Hematopoietic multipotent progenitor cell treated with erythropoietin and hydrocortisone succinate and interleukin-3 and kit ligand, for 17 days (in vitro differentiated cells): ENCODE measurements around the gene NKPD1.
"Not testable (repeated sequence)": the region's sequence is repeated elsewhere in the genome, so short reads cannot be mapped to it uniquely, and the experiment has no call there.

Experiments used
- DNase-seq: peaks from one replicate; pipeline ENCODE4 v3.0.0-alpha.2; 2015; ENCODE audit warnings: low spot score

The NKPD1 gene

GRCh38 chr19:45139286-45140143 is 21.3 kb downstream of the NKPD1 start:
- DNase-seq, result no peak

- DNase-seq, result no peak
Observed at GRCh38 chr19:45138303-45138751, 22.5 kb downstream of the NKPD1 start.

DNA sequence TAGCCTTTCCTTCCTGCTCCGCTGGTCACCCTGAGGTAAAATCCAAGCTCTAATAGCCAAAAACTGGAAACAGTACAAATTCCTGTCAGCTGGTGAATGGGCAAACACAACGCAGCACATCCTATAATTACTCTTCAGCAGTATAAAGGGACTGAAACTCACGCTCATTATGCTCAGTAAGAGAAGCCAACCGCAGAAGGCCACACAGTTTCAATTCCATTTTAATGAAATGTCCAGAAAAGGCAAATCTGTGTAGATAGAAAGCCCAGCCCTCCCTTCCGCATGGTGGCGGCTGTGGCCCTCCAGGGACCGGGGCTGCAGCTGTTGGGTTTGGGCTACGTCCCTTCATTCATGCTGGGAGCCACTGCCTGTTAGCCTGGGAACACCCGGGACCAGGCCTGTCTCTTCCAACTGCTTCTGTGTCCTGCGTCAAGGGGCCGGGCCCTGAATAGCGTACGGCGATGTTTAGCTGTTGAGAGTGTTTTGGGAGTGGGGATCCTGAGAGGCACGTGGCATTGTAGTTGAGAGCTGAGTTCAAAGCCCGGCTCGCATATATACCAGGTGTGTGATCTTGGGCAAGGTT is 23.5 kb downstream of the NKPD1 start:
- no peak for DNase-seq

DNA sequence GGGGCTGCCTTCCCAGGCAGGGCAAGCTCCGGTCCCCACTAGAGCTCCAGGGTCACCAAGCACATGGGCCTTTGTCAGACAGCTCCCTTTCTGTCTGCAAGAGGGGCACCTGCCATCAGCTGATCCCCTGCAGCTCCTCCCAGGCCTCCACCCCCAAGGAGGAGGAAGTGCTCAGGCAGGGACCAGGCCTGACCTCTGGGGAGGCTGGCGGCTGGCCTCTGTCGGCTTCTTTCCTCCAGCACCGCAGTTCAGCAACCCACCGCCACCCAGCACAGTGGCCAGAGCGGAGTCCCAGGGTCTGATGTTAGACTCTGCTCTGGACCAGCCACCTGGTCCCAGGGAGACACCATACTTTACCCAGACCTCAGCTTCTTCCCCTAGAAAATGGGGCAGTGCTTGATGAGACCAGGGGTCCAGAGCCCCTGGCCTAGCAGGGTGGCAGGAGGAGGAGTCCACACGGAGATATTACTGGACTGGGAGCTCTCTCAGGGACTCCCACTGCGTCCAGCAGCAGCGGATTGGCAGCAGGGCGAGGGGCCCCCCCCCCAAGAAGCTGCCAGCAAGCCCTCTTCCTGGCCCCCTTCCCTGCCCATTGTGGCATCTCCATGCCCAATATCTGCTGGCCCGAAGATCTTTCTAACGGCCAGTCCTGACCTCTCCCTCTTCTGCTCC is 24.1 kb downstream of the NKPD1 start:
- DNase-seq, result no peak

GRCh38 chr19:45135176-45135885 is 25.5 kb downstream of the NKPD1 start:
- DNase-seq, result no peak

DNA sequence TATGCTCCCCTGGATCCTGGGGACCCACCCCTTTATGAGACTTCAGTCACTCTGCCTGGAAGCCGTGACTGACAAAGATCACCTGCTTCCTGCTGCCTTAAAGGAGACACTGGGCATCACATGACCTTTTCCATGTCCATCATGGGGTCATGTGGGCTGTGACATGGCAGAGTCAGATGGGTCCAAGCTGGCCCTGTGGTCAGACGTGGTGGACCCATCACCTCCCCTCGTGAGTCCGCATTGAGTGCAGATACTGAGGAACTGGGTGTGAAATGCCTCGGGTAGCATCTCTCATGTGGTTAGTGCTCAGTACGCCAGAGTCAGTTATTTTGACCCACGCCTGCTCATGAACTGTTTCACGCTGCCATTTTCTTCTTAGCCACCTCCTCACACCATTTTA is 27.1 kb downstream of the NKPD1 start:
- DNase-seq, result no peak

DNA sequence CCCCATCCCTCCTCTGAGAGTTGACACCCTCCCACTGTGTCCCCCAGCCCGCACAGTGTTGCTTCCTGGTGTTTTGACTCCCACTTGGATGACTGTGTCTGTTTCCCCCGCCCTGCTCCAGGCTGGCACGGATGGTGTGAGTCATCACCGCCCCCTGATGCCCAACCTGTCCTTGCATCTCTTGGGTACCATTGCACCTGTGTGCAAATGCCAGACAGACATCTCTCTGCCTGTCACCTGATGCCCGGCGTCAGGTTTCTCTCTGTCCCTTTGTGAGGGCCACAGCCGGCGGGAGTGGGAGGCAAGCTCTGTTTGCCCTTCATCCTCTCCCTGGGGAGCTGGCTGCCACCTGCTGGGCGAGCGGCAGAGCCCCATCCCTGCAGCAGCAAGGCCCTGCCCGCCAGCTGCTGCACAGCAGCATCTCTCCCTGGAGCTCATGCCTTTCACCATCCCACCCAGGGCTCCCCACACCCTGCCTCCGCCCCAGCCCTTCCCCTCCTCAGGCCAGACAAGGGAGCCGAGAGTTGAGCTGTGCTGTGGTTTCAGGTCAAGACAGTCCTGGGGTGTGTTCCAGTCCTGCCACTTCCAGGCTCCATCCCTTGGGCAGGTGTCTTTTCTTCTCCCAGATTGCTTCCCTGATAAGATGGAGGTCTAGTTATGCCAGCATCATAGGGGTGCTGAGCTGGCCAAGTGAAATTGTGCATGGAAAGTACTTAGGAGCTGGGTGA is 29.7 kb downstream of the NKPD1 start:
- no peak for DNase-seq

DNA sequence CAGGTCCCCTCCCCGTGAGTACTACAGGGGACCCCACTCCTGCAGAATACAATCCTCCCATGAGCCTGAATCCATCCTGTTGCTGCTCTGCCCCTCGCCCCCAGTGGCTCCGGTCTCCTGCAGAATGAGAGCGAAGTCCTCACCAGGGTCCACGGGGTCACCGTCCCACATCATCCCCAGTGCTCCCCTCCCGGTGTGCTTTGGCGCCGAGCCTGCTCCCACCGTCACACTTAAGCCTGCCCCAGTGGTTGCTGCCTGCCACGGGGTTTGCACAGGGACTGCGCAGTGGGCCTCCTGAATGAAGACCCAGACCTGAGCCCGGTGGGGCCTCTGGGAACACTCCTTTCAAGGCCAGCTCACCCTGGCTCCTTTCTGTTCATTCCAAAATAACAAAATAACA is 30.5 kb downstream of the NKPD1 start:
- DNase-seq, result no peak

- DNase-seq, result no peak
Observed at GRCh38 chr19:45128806-45129205, 32.0 kb downstream of the NKPD1 start.

DNA sequence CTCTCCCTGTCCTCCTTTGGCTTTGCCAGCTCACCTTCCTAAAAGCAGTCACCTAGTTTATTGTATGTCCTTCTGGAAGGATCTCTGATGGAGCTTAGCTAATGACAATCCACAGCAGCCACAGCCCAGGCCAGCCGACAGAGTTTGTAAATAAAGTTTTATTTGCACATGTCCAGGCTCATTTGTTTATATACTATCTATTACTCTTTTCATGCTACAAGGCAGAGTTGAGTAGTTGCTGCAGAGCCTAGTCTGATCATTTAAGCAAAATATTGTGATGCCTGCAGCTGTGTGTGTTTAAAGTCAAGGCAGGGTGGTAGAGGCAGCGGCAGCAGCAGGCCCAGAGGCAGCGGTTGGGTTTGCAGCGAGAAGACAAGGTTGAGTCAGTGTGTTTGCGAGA is 32.6 kb downstream of the NKPD1 start:
- DNase-seq, result no peak

- DNase-seq, result no peak
Observed at GRCh38 chr19:45126654-45127053, 34.1 kb downstream of the NKPD1 start.

- DNase-seq, result peak; percentile 57
Observed at GRCh38 chr19:45125975-45126493, 34.7 kb downstream of the NKPD1 start.

DNA sequence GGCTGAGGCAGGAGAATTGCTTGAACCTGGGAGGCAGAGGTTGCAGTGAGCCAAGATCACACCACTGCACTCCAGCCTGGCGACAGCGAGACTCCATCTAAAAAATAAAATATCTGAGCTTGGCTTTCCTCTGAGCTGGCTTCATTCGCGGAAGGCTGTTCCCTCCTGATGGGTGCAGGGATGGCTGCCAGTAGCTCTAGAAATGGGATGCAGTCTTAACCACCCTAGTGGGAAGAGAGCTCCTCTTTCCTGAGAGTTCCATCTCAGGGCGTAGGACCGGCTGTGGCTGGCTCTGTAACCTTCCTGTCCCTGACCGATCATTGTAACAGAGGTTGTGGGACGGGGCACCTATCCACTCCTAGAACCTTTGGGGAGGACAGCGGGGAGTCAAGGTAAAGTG is 35.4 kb downstream of the NKPD1 start:
- DNase-seq, result no peak

GRCh38 chr19:45124021-45124420 is 36.8 kb downstream of the NKPD1 start:
- no peak for DNase-seq

DNA sequence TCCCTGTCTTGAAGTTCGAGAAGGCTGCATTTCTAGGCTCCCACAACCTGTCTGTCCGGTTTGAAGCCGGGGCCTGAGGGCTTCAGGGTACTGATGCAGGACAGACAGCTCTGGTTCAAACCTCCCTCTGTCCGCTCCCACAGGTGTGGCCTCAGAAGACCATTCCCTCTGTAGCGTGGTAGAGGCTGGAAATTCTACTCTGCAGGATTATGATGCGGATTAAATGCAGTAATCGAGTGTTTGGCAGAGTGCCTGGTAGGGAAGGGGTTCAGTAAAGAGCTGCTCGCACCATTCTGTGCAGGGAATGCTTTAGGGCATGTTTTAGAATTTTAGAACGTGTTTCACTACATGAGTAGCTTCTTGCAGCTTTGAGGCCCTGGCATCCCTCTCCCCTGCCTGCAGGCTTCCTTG is 37.3 kb downstream of the NKPD1 start:
- no peak for DNase-seq

- DNase-seq, result no peak
Observed at GRCh38 chr19:45122832-45123231, 38.0 kb downstream of the NKPD1 start.

- no peak for DNase-seq
Observed at GRCh38 chr19:45121827-45122345, 38.9 kb downstream of the NKPD1 start.

GRCh38 chr19:45119582-45119981 is 41.2 kb downstream of the NKPD1 start:
- no peak for DNase-seq

GRCh38 chr19:45118591-45119355 is 42.0 kb downstream of the NKPD1 start:
- DNase-seq, result not testable (repeated sequence)

GRCh38 chr19:45118106-45118505 is 42.7 kb downstream of the NKPD1 start:
- DNase-seq, result no peak
